Right lobe of liver (tissue), 6 donors: Measurements from ENCODE around the gene SIK2. TPM values are rescaled to one million over a fixed set of nuclear protein-coding genes. Genes with fewer than 3 reads are reported as not detected.

Source experiments
- ATAC-seq, 4 donors: fragments of 200-7000 bp; cut with Tn5 transposase; one replicate each; pipeline ENCODE4 v1.9.1; 2020; ENCODE audit warnings: mild to moderate bottlenecking in 4 of 4, moderate library complexity in 4 of 4
- DNase-seq, 3 donors: peaks; one replicate each; pipeline ENCODE4 v3.0.0-alpha.2; 2020
- H3K27ac ChIP-seq, 3 donors: fragments of 200-600 bp; one replicate each; pipeline ENCODE4 v1.8.0; 2022
- H3K27me3 ChIP-seq, 2 donors: fragments of 200-600 bp; one replicate each; pipeline ENCODE4 v1.8.0; 2022
- H3K36me3 ChIP-seq, 4 donors: fragments of 200-600 bp; sonication (generic) in 1 of 4; one replicate each; pipeline versions ENCODE4 v1.5.1 to v1.8.0; 2017 to 2022; ENCODE audit warnings: control low read depth in 1 of 4
- H3K4me1 ChIP-seq, 4 donors: fragments of 200-600 bp; sonication (generic) in 1 of 4; one replicate each; pipeline versions ENCODE4 v1.5.1 to v1.8.0; 2017 to 2022; ENCODE audit warnings: control low read depth in 1 of 4
- H3K4me3 ChIP-seq, 3 donors: fragments of 200-600 bp; one replicate each; pipeline ENCODE4 v1.8.0; 2022
- H3K9me3 ChIP-seq, 4 donors: fragments of 200-600 bp; sonication (generic) in 1 of 4; one replicate each; pipeline versions ENCODE4 v1.5.1 to v1.8.0; 2017 to 2022; ENCODE audit warnings: control low read depth in 1 of 4
- CTCF ChIP-seq, 4 donors: fragments of 200-600 bp in 3 of 4; fragments of 450-650 bp in 1 of 4; IDR thresholded peaks; one replicate each; pipeline versions ENCODE4 v1.5.1 to v1.8.0; 2016 to 2022; ENCODE audit warnings: antibody characterized with exemption in 4 of 4, mild to moderate bottlenecking in 2 of 4
- POLR2A ChIP-seq: fragments of 450-650 bp; IDR thresholded peaks from one replicate; pipeline ENCODE4 v1.6.1; 2017; ENCODE audit warnings: antibody characterized with exemption, mild to moderate bottlenecking
- WGBS: methylation state at CpG from one replicate; pipeline ENCODE4 v1.1.6; 2018; ENCODE audit warnings: low coverage, low lambda C conversion rate; ENCODE audit not compliant: insufficient coverage; ENCODE audit errors: missing lambda C conversion rate; 5-methylcytosine and 5-hydroxymethylcytosine counted together
- intact Hi-C, 2 donors: fragments of 100-400 bp; cut with DNase I; formaldehyde crosslinking; loops; one replicate each; pipeline versions ENCODE4 v1.11.2 to v1.14.1; 2022
- total RNA-seq, 6 experiments: library from RNA; depleted of rRNA in 2 of 6; stranded (reverse); fragments of >200 nt in 2 of 6; fragmentation: NEBNext Ultra II Directional in 3 of 6; extraction: Animal tissue kit (Norgen Biotek cat#: 25700) in 3 of 6; gene quantifications; one replicate each; pipeline versions ENCODE4 v1.1.0 to v1.2.4, GENCODE V29; 2016 to 2023
- donor health status: DM: no; HTN: yes; CAD: no.
- donor health status: DM: no; HTN: no; CAD: no.
- donor health status: DM: no; HTN: no; CAD: no.
- donor health status: DM: no; HTN: yes; CAD: no.
- donor health status: DM: no; HTN: yes; CAD: no.

Gene SIK2
- total RNA-seq, 6 experiments from 2014 or later = 15.4 to 39.5 (median 26.4) TPM

- DNase-seq = no peak
- no peak for ATAC-seq
- intact Hi-C loops = no loop called here
- Histone ChIP-seq H3K4me1 (peaks cover 0 to 42% (median 20%) of the 10 kb centered on the region in 4 donors), H3K36me3 (peaks cover 0 to 56% (median 32%) of the 10 kb centered on the region in 4 donors), H3K27me3 (no peaks in the 10 kb centered on the region), H3K4me3 (no peak overlapping the region), H3K9me3 (no peaks in the 10 kb centered on the region), H3K27ac (peak overlapping the region in 2 of 3 donors; percentile 77 to 90)
- 88% methylated on average over 3 of the region's 8 CpGs for WGBS
- no peak for TF ChIP-seq CTCF (IDR thresholded peaks at IDR 0.05)
- no peak for TF ChIP-seq POLR2A
Observed at GRCh38 chr11:111722501-111722900, 120.3 kb downstream of the SIK2 start.

- intact Hi-C loops = no loop called here
- DNase-seq = no peak
- H3K27me3 ChIP-seq = no peaks in the 10 kb centered on the region
- peak overlapping the region in 2 of 3 donors; percentile 30 to 32 for H3K27ac ChIP-seq
- ATAC-seq = no peak
- WGBS = 74% methylated on average over 10 of the region's 15 CpGs
- H3K4me1 ChIP-seq = peaks cover 0 to 42% (median 20%) of the 10 kb centered on the region in 4 donors
- no peak overlapping the region for H3K4me3 ChIP-seq
- no peaks in the 10 kb centered on the region for H3K9me3 ChIP-seq
- no peak for TF ChIP-seq POLR2A
- TF ChIP-seq CTCF (IDR thresholded peaks at IDR 0.05) = no peak
- peaks cover 0 to 53% (median 32%) of the 10 kb centered on the region in 4 donors for H3K36me3 ChIP-seq
Observed at GRCh38 chr11:111723595-111723994, 121.3 kb downstream of the SIK2 start.

GRCh38 chr11:111724615-111725129 lies 122.4 kb downstream of the SIK2 start:
- peaks cover 0 to 45% (median 19%) of the 10 kb centered on the region in 4 donors for H3K4me1 ChIP-seq
- peaks cover 0 to 48% (median 28%) of the 10 kb centered on the region in 4 donors for H3K36me3 ChIP-seq
- no peak for TF ChIP-seq POLR2A
- no peak for TF ChIP-seq CTCF (IDR thresholded peaks at IDR 0.05)
- H3K27me3 ChIP-seq = no peaks in the 10 kb centered on the region
- H3K9me3 ChIP-seq = no peaks in the 10 kb centered on the region
- intact Hi-C loops = no loop called here
- ATAC-seq (no peak), DNase-seq (no peak)
- 92% methylated on average over 6 of the region's 11 CpGs for WGBS
- H3K27ac ChIP-seq = peak overlapping the region in 2 of 3 donors; percentile 30 to 99
- H3K4me3 ChIP-seq = no peak overlapping the region

- Histone ChIP-seq H3K27me3 (no peaks in the 10 kb centered on the region), H3K4me3 (no peak overlapping the region), H3K36me3 (peaks cover 0 to 38% (median 20%) of the 10 kb centered on the region in 4 donors), H3K4me1 (peaks cover 3 to 47% (median 20%) of the 10 kb centered on the region in 4 donors), H3K27ac (peak overlapping the region; percentile 83 to 99 (median 84)), H3K9me3 (no peaks in the 10 kb centered on the region)
- no peak for ATAC-seq
- WGBS = 40% methylated on average over 6 of the region's 10 CpGs
- DNase-seq = no peak
- intact Hi-C loops = no loop called here
- TF ChIP-seq CTCF (IDR thresholded peaks at IDR 0.05) = no peak
- no peak for TF ChIP-seq POLR2A
Observed at GRCh38 chr11:111725621-111726020, 123.4 kb downstream of the SIK2 start.
